ENCODE results near the gene USP37.
A peak's percentile ranks its signal among the peaks of the same experiment; 100 is the strongest.

Gene USP37

DNA sequence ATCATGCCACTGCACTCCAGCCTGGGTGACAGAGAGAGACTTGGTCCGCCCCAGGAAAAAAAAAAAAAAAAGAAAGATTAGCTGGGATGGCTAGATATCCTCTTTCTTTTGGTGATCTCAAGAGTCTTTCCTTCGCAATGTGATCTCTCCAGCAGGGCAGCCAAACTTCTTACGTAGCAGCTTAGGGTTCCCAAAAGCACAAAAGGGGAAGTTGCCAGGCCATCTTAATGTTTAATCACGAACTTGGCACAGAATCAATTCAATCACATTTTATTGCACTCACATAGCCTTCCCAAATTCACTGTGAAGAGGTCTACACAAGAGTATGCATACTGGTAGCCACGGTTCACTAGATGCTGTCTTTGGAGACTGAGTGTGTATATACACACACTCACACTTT, 96.2 kb downstream of the USP37 start:
- DNase-seq: peak; percentile 61 to 76

DNA sequence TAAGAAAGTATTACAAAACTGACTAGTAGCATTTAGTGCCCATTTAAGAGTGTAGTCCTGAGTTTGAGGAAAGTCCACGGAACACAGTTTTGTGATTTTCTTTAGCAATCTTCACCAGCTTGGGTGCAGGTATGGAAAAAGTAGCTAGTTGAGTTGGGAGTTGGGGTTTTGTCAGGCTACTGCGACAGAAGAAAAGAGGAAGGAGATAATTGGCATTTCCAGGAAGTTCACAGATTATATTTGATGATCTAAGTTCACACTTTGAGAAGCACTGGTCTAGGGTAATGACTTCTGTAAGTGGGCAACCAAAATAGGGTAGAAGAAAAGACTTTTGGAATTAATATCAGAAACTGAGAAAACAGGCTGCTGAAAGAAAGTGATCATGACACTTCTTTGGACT, 97.1 kb downstream of the USP37 start:
- peak; percentile 9 to 20 for DNase-seq

DNA sequence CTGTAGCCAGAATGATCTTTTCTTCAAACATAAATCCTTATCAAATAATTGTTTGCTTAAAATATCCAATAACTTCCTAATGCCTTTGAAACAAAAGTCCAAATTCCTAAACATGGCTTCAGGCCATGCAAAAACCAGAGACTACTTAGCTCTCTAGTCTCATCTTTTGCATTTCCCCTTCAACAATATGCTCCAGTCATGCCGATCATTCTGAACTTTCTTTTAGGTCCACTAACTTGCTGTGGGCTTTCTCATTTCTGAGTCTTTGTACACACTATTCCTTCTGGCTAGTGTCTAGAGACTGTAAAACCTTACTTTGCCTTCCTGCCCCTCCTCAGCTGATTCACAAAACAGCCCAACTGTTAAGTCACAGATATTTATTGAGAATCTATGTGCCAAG, 97.7 kb downstream of the USP37 start:
- DNase-seq: no peak

DNA sequence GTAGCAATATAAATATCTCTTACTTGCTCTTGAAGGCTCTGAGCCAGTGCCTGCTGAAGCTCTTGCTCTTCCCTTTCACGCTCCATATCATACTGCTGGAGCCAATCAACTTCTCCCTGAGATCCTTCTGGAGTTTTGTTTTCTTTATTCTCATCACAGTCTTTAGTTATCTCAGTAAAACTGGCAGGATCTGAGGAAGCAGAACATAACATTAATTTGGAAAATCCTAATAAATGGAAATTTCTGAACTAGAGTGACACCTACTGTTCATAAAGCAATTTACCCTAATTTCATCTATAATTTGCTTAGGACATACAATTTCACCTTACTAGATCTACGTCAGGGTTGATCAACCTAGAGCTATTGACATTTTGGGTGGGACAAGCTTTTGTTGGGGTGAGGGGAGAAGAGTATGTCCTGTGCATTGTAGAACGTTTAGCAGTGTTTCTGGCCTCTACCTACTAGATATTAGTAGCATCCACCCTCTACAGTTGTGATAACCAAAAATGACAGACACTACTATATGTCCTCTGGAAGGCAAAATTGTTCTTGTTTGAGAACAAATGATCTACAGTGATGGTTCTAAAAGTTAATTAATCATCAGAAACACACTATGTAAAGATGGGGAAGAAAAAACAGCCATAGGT, 102.0 kb downstream of the USP37 start:
- peak; percentile 32 to 54 for DNase-seq

DNA sequence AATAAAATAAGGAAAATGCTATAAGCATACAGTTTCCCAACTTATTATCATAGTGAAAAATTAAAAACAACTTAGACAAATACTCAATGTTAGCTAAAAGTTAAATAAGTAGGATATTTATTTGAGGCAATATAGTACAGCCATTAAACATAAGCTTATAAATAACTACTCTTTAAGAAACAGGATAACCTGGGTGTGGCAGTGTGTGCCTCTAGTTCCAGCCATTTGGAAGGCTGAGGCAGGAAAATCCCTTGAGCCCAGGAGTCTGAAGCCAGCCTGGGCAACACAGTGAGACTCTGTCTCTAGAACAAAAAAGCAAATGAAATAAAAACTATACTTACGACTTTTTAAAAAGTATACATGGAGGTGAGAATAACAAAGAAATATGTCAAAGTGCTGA, 109.6 kb downstream of the USP37 start:
- no peak for DNase-seq

DNA sequence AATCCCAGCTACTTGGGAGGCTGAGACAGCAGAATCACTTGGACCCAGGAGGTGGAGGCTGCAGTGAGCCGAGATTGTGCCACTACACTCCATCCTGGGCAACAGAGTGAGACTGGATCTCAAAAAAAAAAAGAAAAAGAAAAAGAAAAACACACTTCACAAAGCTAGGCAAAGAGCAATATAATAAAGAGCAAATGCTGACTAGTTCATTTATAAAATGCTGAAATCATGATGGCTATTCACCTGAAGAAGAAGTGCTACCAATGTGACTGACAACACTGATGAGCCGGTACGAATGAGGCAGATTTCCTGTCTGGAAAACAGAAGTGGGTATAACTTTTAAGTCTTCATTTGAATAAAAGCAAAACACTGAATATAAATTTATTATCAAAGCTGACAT, 111.3 kb downstream of the USP37 start:
- no peak for DNase-seq

DNA sequence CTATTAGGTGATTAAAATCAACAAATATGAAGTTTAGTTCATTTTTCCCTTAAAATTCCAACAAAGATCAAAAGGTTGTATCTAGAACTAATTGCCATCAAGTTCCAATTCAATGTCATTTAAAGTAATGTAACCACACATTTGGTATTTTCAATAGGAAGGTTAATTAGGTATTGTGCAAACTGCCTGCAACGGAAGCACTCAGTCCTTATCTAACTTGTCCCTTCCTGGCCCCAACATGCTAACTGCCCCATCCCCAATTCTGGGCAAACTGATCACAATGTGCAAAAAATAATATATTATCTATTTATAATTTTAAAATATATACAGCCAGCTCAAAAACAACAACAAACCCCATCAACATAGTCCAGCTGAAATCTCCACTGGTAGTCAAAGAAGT, 116.1 kb downstream of the USP37 start:
- no peak for DNase-seq

DNA sequence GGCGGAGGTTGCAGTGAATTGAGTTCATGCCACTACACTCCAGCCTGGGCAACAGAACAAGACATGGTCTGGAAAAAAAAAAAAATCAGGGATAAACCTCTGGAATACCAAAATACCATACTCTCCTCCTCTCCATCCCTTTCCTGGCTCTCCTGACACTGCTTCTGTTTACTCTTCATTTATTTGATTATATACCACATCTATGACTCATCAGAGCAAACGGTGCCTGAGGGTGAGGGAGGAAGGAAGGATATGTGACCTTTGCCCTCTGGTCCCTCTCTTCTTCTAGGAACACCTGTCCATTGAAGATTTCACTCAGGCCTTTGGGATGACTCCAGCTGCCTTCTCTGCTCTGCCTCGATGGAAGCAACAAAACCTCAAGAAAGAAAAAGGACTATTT, 119.2 kb downstream of the USP37 start:
- no peak for DNase-seq

DNA sequence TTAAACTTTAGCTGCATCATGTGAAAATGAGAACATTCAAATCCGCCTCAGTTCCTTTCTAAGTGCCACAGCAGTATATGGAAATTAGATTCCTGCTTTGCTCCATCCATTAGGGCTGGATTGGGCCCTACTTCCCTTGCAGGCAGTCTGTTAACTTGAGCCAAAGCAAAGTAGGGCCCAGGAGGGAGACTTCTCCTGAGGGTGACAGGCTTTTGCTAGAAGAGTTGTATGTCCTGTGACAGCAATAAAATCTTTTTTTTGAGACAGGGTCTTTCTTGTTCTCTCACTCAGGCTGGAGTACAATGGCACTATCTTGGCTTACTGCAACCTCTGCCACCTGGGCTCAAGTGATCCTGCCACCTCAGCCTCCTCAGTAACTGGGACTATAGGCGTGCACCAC, 121.1 kb downstream of the USP37 start:
- no peak for DNase-seq

DNA sequence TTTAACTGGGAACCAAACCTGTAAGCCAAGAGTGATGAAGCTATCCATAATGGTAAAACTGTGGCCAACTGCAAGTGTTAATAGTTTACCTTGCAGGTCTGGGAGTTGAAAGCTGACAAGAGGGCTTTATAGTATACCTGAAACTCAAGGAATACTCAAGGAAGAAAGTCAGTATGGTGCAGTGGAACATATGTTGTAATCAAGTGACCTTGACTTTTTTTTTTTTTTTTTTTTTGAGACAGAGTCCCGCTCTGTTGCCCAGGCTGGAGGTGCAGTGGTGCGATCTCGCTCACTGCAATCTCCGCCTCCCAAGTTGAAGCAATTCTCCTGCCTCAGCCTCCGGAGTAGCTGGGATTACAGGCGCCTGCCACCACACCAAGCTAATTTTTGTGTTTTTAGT, 121.6 kb downstream of the USP37 start:
- DNase-seq: no peak

DNA sequence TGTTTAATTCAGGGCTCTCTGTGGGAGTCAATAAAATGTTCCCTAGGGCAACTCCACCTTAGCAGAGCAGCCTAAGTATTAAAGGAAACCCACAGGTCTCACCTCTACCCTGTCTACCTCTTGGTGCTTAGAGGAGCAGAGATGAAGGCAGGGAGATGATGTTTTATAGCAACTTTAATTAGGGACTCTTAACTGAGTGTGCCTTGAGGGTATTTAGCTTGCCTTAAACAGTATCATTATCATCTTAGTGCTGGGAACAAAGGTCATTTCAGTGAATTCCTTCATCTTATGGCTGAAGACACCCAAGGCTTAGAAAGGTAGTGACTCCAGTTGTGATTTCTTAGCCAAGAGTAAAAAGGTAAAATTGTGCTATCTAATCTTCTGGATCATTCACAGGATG, 122.5 kb downstream of the USP37 start:
- no peak for DNase-seq

DNA sequence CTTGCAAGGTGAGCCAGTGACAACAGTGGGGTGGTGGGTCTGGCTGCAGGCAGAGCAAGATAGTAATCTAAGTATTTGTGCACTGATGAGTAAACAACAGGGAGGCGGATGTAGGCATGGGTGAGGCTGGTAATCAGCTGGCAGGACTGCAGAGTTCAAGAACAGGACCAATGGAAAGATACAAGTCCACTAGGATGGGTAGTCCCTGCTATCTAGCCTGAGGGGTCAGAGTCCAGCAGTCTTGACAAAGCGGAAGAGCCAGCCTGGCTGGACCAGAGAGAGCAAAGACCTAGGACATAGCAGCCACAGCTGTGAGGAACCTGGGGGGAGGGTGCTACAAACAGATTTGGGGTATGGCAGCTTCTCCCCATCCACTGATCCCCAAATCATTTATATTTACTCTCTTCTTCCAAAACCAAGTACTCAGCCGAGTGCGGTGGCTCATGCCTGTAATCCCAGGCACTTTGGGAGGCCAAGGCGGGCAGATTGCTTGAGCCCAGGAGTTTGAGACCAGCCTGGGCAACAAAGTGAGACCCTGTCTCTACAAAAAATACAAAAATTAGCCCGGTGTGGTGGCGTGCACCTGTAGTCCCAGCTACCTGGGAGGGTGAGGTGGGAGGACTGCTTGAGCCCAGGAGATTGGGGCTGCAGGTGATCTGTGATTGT, 123.3 kb downstream of the USP37 start:
- no peak for DNase-seq

DNA sequence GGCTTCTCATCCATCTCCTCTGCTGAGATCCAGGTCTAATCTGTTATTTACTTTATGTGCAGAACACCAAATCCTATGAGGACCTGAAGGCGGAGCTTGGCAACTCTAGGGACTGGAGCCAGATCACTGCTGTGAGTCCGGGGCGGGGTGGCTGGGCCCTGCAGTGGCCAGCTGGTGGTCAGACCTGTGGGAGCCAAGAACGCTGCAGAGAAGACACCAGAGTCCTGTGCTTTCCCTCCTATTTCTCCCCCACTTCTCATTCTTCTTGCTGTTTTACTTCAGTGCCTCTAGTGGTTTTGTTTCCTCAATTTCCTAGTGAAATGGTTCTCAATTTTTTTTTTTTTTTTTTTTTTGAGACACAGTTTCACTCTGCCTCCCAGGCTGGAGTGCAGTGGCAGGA, 129.6 kb downstream of the USP37 start:
- peak in 1 of 2 experiments; percentile 8 for DNase-seq

DNA sequence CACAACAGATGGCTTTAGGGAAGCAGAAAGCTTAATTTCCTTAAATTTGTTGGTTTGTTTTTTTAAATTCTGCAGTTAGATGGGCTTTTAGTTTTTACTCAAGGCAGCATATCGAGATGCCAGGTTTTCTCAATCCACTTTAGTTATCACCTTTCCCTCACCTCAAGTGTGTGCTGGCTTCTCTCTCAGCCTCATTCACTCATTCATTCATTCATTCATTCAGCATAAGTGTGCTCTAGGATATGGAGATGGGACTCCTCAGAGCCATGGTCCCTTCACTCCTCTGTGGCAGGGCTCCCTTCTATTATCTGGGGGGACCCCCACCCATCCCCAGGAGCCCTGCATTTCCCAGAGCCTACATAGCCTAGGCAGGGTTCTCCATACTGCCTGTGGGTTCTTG, 130.2 kb downstream of the USP37 start:
- no peak for DNase-seq

DNA sequence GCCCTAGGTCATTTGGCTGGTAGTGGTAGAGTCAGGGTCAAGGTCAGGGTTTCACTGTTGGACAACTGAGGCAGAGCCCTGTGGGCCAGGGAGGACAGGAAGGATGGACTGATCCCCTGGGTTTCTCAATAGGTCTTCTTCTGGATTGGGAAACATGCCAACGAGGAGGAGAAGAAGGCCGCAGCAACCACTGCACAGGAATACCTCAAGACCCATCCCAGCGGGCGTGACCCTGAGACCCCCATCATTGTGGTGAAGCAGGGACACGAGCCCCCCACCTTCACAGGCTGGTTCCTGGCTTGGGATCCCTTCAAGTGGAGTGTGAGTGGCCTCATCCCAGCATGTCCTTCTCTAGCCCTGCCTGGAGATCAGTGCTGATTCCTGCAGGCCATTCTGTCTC, 131.2 kb downstream of the USP37 start:
- no peak for DNase-seq

DNA sequence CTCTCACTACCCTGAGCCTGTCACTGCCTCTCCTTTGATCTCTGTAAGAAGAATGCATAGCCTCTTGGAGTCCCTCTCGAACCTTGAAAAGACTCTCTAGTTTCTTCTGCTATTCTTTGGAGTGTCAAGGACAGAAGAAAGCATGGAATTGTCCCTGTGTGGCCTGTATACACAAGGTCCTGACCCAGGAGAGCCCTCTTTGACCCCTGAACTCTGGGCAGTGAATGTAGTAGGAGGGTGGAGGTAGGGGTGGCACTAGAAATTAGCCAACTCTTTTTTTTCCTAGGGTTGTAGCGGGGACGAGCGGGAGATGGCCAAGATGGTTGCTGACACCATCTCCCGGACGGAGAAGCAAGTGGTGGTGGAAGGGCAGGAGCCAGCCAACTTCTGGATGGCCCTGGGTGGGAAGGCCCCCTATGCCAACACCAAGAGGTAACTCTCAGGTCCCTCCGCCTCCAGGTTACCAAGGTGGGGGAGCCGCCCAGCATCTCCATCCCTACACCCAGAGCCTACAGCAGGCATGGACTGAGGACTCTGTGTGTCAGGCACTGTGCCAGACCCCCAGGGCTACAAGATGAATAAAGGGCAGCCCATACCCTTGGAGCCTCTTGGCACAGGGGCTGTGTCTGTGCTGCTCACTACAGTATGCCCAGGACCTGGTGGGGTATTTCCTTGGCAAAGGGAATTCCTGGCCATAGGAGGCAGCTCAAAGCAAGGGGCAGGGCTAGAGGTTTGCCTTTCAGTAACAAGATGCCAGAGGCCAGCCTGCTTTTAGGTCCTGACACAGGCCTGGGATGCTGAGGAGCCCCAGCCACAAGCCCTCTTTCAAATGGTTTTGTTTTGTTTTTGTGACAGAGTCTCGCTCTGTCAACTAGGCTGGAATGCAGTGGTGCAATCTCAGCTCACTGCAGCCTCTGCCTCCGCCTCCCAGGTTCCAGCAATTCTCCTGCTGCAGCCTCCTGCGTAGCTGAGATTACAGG, 132.9 kb downstream of the USP37 start:
- DNase-seq: no peak

DNA sequence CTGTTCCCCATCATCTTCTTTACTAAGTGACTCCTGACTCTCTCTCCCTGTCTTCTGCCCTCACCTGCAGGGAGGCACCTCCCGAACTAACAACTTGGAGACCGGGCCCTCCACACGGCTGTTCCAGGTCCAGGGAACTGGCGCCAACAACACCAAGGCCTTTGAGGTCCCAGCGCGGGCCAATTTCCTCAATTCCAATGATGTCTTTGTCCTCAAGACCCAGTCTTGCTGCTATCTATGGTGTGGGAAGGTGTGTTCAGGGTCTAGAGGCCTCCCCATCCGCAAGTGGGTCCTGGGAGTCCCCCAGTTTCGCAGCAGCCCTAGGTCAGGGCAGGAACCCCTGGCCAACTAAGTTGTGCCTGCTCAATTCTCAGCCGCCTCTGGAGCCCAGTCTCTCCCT, 133.7 kb downstream of the USP37 start:
- no peak for DNase-seq

DNA sequence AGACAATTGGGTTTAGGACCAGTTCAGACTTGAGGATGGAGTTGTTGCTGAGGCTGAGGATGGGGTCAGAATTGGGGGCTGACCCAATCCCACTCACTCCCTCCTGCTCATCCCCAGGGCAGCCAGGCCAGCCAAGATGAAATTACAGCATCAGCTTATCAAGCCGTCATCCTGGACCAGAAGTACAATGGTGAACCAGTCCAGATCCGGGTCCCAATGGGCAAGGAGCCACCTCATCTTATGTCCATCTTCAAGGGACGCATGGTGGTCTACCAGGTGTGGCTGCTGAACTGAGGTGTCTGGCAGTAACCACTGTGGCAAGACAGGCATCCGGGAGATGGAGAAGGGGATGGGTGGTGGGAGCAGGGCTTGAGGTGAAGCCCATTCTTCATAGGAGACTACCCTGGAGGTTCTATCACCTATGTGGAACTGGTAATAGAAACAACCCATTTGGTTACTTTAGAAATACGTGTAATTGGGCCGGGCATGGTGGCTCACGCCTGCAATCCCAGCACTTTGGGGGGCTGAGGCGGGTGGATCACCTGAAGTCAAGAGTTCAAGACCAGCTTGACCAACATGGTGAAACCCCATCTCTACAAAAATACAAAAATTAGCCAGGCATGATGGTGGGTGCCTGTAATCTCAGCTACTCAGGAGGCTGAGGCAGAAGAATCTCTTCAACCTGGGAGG, 135.3 kb downstream of the USP37 start:
- no peak for DNase-seq

DNA sequence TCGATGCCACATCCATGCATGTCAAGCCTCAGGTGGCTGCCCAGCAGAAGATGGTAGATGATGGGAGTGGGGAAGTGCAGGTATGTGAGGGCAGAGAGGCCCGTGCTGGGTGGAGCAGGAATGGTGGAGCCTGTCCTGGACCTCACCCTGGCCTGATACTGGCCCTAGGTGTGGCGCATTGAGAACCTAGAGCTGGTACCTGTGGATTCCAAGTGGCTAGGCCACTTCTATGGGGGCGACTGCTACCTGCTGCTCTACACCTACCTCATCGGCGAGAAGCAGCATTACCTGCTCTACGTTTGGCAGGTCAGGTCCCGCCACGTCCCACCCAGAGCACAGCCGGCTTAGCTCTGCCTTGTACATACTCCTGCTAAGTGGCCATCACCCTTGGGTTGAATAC, 136.3 kb downstream of the USP37 start:
- DNase-seq: no peak

DNA sequence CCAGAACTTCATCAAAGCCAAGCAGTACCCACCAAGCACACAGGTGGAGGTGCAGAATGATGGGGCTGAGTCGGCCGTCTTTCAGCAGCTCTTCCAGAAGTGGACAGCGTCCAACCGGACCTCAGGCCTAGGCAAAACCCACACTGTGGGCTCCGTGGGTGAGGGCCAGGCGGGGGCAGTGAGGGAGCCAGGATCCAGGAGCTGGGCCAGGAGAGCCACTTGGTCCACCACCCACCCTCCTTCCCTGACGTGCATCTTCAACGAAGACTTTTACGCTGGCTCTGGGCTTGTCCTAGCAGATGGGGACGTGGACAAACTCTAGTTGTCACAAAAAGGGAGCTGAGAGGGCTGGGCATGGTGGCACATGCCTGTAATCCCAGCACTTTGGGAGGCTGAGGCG, 137.4 kb downstream of the USP37 start:
- no peak for DNase-seq

DNA sequence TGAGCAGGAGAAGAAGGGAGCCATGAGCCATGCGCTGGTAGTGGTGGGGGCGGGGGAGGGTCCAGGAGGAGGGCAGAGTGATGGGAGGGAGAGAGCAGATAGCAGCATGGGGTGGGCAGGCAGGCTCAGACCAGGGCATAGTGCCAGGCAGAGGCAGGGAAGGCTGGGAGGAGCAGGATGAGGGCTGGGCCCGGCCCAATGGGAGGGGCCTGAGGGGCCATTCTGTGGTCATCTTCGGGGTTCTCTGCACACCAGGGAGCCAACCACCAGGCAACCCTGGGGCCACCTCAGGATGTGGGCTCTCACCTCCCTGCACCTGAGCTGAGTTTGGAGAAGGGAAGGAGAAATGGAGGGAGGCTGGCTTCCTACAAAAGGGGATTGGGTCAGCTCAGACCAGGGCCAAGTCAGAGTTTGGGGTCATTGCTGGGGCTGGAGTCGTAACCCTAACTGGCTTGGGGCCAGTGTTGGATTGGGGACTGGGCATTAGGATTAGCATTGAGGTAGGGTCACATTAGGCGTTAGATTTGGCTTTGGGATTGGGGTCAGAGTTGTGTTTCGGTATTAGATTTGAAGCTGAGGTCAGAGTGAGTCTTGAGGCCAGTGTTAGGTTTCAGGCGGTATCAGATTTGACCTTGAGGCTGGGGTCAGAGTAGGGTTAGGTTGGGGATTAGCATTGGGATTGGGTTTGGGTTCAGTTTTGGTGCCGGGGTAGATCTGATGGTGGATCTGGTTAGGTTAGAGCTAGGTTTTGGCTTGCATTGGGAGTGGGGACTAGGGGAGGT, 138.0 kb downstream of the USP37 start:
- DNase-seq: no peak

DNA sequence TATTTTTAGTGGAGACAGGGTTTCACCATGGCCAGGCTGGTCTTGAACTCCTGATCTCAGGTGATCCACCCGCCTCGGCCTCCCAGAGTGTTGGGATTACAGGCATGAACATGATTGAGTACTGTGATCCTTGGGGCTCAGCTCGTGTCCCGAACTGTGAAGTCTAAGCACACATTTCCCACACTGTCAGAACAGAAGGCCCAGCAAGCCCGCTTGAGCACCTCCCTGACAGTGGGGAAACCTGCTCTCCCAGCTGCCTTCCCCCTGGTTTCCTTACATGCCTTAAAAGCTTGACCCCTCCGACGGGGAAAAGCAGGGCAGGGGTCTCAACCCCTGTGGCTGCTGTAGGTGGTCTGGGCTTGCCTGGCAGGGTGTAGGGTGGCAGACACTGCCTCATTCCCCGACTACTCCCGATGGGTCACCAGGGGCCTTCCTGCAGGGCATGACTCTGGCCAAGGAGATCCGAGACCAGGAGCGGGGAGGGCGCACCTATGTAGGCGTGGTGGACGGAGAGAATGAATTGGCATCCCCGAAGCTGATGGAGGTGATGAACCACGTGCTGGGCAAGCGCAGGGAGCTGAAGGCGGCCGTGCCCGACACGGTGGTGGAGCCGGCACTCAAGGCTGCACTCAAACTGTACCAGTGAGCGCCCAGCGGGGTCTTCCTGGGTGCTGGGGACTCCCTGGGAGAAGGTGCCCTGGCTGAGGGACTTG, 139.1 kb downstream of the USP37 start:
- no peak for DNase-seq
